ENCODE results near the gene ZNF701.

DNA sequence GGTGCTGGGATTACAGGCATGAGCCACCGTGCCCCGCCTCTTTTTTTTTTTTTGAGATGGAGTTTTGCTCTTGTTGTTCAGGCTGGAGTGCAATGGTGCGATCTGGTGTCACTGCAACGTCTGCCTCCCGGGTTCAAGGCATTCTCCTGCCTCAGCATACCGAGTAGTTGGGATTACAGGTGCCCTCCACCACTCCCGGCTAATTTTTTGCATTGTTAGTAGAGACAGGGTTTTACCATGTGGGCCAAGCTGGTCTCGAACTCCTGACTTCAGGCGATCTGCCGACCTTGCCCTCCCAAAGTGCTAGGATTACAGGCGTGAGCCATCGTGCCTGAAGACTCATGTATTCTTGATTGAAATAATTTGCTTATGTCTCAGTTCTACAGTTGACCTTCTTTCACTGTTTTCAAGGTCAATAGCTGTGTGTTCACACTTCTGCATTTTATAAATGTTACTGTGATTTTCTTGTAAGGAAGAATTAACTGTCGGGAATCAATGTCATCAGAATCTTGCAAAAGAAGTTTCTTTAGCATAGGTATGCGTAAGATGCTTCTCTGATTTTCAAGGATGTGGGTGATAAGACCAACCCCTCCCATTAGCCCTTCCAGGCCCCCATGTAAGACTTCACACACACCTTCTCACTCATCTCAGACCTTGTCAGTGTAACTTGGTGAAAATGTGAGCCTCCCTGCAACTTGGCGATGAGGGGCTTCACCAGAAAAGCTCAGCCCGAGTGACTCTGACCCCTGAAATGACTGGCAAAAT lies 12.7 kb upstream of the ZNF701 start:
- TF ChIP-seq, protein P1, sequence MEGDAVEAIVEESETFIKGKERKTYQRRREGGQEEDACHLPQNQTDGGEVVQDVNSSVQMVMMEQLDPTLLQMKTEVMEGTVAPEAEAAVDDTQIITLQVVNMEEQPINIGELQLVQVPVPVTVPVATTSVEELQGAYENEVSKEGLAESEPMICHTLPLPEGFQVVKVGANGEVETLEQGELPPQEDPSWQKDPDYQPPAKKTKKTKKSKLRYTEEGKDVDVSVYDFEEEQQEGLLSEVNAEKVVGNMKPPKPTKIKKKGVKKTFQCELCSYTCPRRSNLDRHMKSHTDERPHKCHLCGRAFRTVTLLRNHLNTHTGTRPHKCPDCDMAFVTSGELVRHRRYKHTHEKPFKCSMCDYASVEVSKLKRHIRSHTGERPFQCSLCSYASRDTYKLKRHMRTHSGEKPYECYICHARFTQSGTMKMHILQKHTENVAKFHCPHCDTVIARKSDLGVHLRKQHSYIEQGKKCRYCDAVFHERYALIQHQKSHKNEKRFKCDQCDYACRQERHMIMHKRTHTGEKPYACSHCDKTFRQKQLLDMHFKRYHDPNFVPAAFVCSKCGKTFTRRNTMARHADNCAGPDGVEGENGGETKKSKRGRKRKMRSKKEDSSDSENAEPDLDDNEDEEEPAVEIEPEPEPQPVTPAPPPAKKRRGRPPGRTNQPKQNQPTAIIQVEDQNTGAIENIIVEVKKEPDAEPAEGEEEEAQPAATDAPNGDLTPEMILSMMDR (IDR thresholded peaks at IDR 0.05): no peak
- TF ChIP-seq POLR2AphosphoS5 (IDR thresholded peaks at IDR 0.05): no peak

All from upper lobe of left lung (tissue), 4 donors.